PC-9 (cell line): ENCODE data around the gene EFEMP2. TPM values are rescaled to one million over a fixed set of nuclear protein-coding genes. Genes with fewer than 3 reads are reported as not detected.

ENCODE experiments used
- BruUV-seq: library from RNA; stranded (reverse); fragments of 400-500 nt; replicated peaks from 2 replicates; lab custom pipeline; 2021; lab: Mats Ljungman, UMichigan
- CTCF ChIA-PET: fragments of 300-600 bp; sonication (Branson Sonifier 250); formaldehyde crosslinking; loops from one replicate; lab custom pipeline; 2022; ENCODE audit warnings: antibody characterized with exemption; lab: Charles Lee
- POLR2A ChIA-PET: fragments of 300-600 bp; sonication (Branson Sonifier 250); formaldehyde crosslinking; loops from one replicate; lab custom pipeline; 2022; ENCODE audit warnings: antibody characterized with exemption; ENCODE audit not compliant: unreplicated experiment; lab: Charles Lee
- DNase-seq, 2 experiments: peaks; one replicate each; pipeline versions ENCODE4 v3.0.0 to v3.0.0-alpha.2; 2015 to 2022; ENCODE audit warnings: mixed read lengths in 1 of 2
- H2AFZ ChIP-seq: fragments of 200-600 bp; sonication (generic); 2 replicates; pipeline ENCODE4 v1.8.1; 2017; ENCODE audit warnings: antibody characterized with exemption
- H3F3A ChIP-seq: fragments of 200-600 bp; sonication (generic); 2 replicates; pipeline ENCODE4 v1.8.1; 2017; ENCODE audit warnings: antibody characterized with exemption, mild to moderate bottlenecking, low read depth; ENCODE audit not compliant: insufficient read depth
- H3K27ac ChIP-seq: fragments of 200-600 bp; sonication (generic); 2 replicates; pipeline ENCODE4 v1.6.1; 2016; ENCODE audit warnings: mixed run types
- H3K27me3 ChIP-seq: fragments of 200-600 bp; sonication (generic); 2 replicates; pipeline ENCODE4 v1.6.1; 2016; ENCODE audit warnings: low read depth, mixed run types; ENCODE audit not compliant: insufficient read depth
- H3K36me3 ChIP-seq: fragments of 200-600 bp; sonication (generic); 2 replicates; pipeline ENCODE4 v1.6.1; 2016; ENCODE audit warnings: low read depth, mixed run types
- H3K4me1 ChIP-seq: fragments of 200-600 bp; sonication (generic); replicated peaks from 2 replicates; pipeline ENCODE4 v1.6.1; 2016; ENCODE audit warnings: mixed run types; ENCODE audit not compliant: insufficient read depth
- H3K4me2 ChIP-seq: fragments of 200-600 bp; sonication (generic); 2 replicates; pipeline ENCODE4 v1.6.1; 2017; ENCODE audit warnings: mixed run types
- H3K4me3 ChIP-seq: fragments of 200-600 bp; sonication (generic); 2 replicates; pipeline ENCODE4 v1.6.1; 2016; ENCODE audit warnings: mixed run types
- H3K79me2 ChIP-seq: fragments of 200-600 bp; sonication (generic); 2 replicates; pipeline ENCODE4 v1.6.1; 2017; ENCODE audit warnings: low read depth, mixed run types
- H3K9me2 ChIP-seq: fragments of 200-600 bp; sonication (generic); 2 replicates; pipeline ENCODE4 v1.8.1; 2017; ENCODE audit warnings: mild to moderate bottlenecking; ENCODE audit not compliant: insufficient read depth
- H3K9me3 ChIP-seq: fragments of 200-600 bp; sonication (generic); 2 replicates; pipeline ENCODE4 v1.8.1; 2016; ENCODE audit warnings: low read depth; ENCODE audit not compliant: insufficient read depth
- H4K20me1 ChIP-seq: fragments of 200-600 bp; sonication (generic); 2 replicates; pipeline ENCODE4 v1.8.1; 2017; ENCODE audit not compliant: insufficient read depth
- EZH2 ChIP-seq: fragments of 200-600 bp; sonication (generic); IDR thresholded peaks from 2 replicates; pipeline ENCODE4 v1.8.0; 2017; ENCODE audit warnings: antibody characterized with exemption, low read depth
- intact Hi-C: fragments of 100-400 bp; cut with micrococcal nuclease; formaldehyde crosslinking; loops from one replicate; pipeline ENCODE4 v1.10.0; 2022; ENCODE audit not compliant: unreplicated experiment
- total RNA-seq: library from RNA; stranded (reverse); gene quantifications from 2 replicates; pipeline ENCODE4 v1.2.3, GENCODE V29; 2021
- TF ChIP-seq, protein P1 (sequence below): fragments of 200-600 bp; sonication (generic); conservative IDR thresholded peaks from 2 replicates; pipeline ENCODE4 v1.6.1; 2017; ENCODE audit warnings: mixed run types, antibody characterized with exemption, mild to moderate bottlenecking, moderate library complexity

The EFEMP2 gene
- total RNA-seq, 1 experiment from 2014 or later = 18.1 TPM

DNA sequence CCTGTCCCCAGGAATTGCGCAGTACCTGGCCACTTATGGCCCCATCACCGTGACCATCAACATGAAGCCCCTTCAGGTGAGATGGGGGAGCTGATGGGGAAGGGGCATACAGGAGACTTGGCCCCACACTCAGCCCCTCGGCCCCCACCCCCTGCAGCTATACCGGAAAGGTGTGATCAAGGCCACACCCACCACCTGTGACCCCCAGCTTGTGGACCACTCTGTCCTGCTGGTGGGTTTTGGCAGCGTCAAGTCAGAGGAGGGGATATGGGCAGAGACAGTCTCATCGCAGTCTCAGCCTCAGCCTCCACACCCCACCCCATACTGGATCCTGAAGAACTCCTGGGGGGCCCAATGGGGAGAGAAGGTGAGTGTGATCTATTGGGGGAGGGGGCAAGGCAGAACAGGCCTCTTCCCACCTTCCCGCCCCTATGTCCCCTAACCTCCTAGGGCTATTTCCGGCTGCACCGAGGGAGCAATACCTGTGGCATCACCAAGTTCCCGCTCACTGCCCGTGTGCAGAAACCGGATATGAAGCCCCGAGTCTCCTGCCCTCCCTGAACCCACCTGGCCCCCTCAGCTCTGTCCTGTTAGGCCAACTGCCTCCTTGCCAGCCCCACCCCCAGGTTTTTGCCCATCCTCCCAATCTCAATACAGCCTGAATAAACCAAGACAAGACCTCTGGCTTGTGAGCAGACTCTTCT, 10.6 kb upstream of the EFEMP2 start:
- intact Hi-C loops = loop anchor here (10.0 kb wide), 1 partner anchor 182 kb away; no protein-coding TSS in a partner anchor

DNA sequence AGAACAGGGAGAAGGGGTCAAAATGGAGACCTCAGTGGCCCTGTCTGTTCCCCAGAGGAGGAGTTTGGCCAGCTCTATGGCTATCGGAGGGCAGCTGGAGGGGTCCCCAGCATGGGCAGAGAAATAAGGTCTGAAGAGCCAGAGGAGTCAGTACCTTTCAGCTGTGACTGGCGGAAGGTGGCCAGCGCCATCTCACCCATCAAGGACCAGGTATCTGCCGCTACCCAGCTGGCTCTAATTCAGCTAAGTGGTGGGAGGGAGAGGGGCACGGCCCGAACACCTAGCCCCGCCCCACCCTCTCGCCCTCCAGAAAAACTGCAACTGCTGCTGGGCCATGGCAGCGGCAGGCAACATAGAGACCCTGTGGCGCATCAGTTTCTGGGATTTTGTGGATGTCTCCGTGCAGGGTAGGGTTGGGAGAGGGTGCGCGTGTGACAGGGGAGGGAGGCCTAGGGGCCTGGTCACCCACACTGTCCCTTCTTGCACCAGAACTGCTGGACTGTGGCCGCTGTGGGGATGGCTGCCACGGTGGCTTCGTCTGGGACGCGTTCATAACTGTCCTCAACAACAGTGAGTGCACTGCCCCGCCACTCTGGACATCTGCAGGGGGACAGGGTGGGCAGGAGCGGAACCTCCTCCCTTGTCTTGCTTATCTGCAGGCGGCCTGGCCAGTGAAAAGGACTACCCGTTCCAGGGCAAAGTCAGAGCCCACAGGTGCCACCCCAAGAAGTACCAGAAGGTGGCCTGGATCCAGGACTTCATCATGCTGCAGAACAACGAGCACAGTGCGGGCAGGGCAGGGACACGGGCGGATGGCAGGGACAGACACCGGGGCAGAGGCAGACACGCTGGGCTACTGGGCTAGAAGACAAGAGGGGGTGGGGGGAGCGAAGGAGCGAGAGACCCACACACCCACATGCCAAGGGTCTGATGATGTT, 9.8 kb upstream of the EFEMP2 start:
- H2AFZ ChIP-seq = no peak overlapping the region
- H3K4me2 ChIP-seq = no peak overlapping the region
- no peaks in the 10 kb centered on the region for H3K9me2 ChIP-seq
- H3K4me1 ChIP-seq = peaks cover 10% of the 10 kb centered on the region; the same call in 1 of the 2 replicates
- ChIA-PET CTCF (interaction anchor here (0.7 to 1.1 kb wide), 2 partner anchors 109 to 216 kb away, joined by 3 read pairs; no protein-coding TSS in a partner anchor), POLR2A (interaction anchor here (0.6 kb wide), 1 partner anchor 8 kb away, joined by 5 read pairs; no protein-coding TSS in a partner anchor)
- no peaks in the 10 kb centered on the region for H3K27me3 ChIP-seq
- peaks cover 18% of the 10 kb centered on the region; the same call in 1 of the 2 replicates for H3K36me3 ChIP-seq
- H3K9me3 ChIP-seq = no peaks in the 10 kb centered on the region
- TF ChIP-seq, protein P1, sequence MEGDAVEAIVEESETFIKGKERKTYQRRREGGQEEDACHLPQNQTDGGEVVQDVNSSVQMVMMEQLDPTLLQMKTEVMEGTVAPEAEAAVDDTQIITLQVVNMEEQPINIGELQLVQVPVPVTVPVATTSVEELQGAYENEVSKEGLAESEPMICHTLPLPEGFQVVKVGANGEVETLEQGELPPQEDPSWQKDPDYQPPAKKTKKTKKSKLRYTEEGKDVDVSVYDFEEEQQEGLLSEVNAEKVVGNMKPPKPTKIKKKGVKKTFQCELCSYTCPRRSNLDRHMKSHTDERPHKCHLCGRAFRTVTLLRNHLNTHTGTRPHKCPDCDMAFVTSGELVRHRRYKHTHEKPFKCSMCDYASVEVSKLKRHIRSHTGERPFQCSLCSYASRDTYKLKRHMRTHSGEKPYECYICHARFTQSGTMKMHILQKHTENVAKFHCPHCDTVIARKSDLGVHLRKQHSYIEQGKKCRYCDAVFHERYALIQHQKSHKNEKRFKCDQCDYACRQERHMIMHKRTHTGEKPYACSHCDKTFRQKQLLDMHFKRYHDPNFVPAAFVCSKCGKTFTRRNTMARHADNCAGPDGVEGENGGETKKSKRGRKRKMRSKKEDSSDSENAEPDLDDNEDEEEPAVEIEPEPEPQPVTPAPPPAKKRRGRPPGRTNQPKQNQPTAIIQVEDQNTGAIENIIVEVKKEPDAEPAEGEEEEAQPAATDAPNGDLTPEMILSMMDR = no peak
- TF ChIP-seq EZH2 = no peak
- H3F3A ChIP-seq = peaks cover 23% of the 10 kb centered on the region; the same call in 1 of the 2 replicates
- no peak overlapping the region for H3K27ac ChIP-seq
- H4K20me1 ChIP-seq = no peaks in the 10 kb centered on the region
- no peak for DNase-seq
- no peak overlapping the region for H3K4me3 ChIP-seq
- intact Hi-C loops = loop anchor here (10.0 kb wide), 1 partner anchor 182 kb away; no protein-coding TSS in a partner anchor
- BruUV-seq = no TSS peak
- peaks cover 11% of the 10 kb centered on the region for H3K79me2 ChIP-seq

More for the DNA sequence above, 10.6 kb upstream of the EFEMP2 start:
- no peaks in the 10 kb centered on the region for H3K9me2 ChIP-seq
- no peak for DNase-seq
- H4K20me1 ChIP-seq = no peaks in the 10 kb centered on the region
- ChIA-PET POLR2A (no interaction called here), CTCF (interaction anchor here (1.1 to 1.9 kb wide), 2 partner anchors 108 to 171 kb away, joined by 3 to 11 read pairs; partner anchors contain the start of gene KAT5)
- no peak overlapping the region for H3K4me3 ChIP-seq
- no peak overlapping the region for H2AFZ ChIP-seq
- no peaks in the 10 kb centered on the region for H3K27me3 ChIP-seq
- peaks cover 18% of the 10 kb centered on the region; the same call in 1 of the 2 replicates for H3K36me3 ChIP-seq
- no peak overlapping the region for H3K4me2 ChIP-seq
- peaks cover 31% of the 10 kb centered on the region; the same call in 1 of the 2 replicates for H3F3A ChIP-seq
- BruUV-seq = no TSS peak
- no peak overlapping the region for H3K27ac ChIP-seq
- peaks cover 12% of the 10 kb centered on the region; the same call in 1 of the 2 replicates for H3K4me1 ChIP-seq
- H3K9me3 ChIP-seq = no peaks in the 10 kb centered on the region
- peaks cover 16% of the 10 kb centered on the region for H3K79me2 ChIP-seq
- TF ChIP-seq EZH2 = no peak
- TF ChIP-seq, protein P1 = no peak
